ENCODE results near the gene JPH4.
A peak's percentile ranks its signal among the peaks of the same experiment; 100 is the strongest.

JPH4 gene

DNA sequence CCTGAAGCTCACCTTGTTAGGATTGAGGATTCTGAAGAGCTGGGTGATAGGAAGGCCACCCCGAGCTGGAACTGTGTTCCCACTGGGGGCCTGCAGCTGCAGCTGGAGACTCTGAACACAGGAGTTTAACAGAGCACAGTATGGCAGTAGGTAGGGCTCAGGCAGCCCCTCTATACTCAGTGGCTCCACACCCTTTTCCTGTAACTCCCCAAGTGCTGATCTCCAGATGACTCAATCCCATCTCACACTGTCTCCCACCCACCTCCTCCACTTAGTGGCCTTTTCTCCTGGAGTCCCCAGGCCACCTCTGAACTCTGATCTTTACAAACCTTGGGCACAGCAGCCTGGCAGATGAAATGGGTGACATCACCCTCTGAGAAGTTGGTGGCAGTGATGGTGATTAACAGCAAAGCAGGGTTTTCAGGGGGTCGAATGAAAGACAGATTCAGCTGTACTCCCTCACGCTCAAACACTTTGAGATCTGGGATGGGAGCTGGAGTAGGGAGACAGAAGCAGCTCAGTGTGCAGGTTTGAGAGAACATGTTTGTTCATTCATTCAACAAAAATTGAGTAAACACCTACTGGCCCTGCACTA lies 18.6 kb downstream of the JPH4 start:
- no peak for DNase-seq
- Mint-ChIP-seq H3K27ac (no peak overlapping the region), H3K9me3 (no peaks in the 10 kb centered on the region), H3K27me3 (ENCODE audit: low read depth, poor library complexity) (peaks cover 5% of the 10 kb centered on the region), H3K36me3 (ENCODE audit: low read depth) (peaks cover 27% of the 10 kb centered on the region), H3K4me3 (no peak overlapping the region), H3K4me1 (peaks cover 29% of the 10 kb centered on the region)
- TF ChIP-seq, protein P1, sequence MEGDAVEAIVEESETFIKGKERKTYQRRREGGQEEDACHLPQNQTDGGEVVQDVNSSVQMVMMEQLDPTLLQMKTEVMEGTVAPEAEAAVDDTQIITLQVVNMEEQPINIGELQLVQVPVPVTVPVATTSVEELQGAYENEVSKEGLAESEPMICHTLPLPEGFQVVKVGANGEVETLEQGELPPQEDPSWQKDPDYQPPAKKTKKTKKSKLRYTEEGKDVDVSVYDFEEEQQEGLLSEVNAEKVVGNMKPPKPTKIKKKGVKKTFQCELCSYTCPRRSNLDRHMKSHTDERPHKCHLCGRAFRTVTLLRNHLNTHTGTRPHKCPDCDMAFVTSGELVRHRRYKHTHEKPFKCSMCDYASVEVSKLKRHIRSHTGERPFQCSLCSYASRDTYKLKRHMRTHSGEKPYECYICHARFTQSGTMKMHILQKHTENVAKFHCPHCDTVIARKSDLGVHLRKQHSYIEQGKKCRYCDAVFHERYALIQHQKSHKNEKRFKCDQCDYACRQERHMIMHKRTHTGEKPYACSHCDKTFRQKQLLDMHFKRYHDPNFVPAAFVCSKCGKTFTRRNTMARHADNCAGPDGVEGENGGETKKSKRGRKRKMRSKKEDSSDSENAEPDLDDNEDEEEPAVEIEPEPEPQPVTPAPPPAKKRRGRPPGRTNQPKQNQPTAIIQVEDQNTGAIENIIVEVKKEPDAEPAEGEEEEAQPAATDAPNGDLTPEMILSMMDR (IDR thresholded peaks at IDR 0.05), result no peak

DNA sequence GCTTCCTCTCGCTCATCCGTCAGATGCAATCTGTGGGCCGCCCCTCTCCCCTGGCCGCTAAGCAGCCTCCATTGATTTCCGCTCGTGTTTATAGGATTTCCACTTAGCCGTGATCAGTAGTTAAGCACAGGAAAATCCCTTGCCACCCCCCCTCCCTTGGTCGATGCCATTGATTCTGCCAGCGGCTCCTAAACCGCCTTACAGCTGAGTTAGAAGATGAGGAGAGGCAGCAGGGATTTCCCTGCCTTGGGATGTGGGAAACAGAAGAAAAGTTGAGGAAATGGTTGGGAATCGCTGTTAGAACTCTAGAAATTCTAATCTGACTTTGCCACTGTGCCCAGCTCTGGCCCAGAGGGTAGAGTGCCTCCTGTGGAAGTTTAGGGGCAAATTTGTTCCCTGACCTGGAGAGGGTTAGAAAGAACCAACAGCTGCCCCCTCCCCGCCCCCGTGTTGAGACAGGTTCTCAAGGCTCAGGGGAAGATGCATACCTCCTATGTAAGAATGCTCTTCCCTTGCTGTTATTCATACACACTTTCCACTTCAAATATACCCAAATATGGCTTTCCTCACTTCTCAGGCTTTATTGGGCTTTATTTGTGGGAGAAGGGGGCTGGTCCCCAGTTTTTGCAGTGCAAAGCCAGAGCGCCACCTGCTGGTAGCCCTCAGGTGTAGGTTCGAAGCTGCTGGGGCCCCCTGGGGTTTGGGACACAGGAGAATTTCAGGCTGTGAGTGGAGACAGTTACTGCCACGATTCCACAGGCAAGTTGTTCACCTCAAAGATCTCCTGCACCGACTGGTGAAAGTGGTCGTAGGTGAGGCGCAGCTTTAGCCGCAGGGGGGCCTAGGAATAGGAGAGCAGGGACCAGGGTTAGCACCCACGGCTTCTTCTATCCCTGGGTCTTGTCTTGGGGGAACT lies 19.3 kb downstream of the JPH4 start:
- Mint-ChIP-seq H3K9me3 (no peaks in the 10 kb centered on the region), H3K36me3 (ENCODE audit: low read depth) (peaks cover 25% of the 10 kb centered on the region), H3K4me1 (peaks cover 29% of the 10 kb centered on the region), H3K4me3 (no peak overlapping the region), H3K27me3 (ENCODE audit: low read depth, poor library complexity) (peaks cover 8% of the 10 kb centered on the region), H3K27ac (no peak overlapping the region)
- peak; percentile 84 for DNase-seq
- TF ChIP-seq, protein P1 (IDR thresholded peaks at IDR 0.05), result peak; percentile 91

DNA sequence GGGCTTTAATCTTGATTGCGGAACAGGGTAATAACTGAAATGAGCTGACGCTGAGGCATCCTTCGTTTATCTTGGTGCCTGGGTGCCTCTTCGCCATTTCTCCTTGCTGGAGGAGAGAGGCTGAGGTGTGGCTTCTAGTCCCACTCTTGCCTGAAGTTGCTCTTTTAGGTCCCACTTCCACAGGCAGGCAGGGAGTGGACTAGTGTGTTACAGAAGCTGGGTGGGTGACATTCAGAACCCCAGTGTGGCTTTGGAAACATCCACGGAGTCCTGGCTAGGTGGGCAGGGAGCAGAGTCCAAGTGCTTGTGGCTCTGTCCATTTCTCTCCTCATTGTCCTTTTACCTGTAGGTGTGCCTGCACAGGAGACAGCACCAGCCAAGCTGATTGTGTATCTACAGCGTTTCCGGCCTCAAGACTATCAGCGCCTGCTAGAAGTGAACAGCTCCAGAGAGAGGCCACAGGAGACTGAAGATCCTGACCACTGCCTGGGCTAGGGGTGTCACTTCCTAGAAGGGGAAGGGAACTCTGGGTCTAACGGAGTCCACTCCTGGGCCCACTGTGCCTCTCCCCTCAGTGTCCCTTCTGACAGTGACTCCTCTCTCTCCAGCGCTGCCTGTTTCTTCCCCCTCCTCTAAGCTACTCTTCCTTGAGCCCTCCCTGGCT lies 20.1 kb downstream of the JPH4 start:
- Mint-ChIP-seq H3K36me3 (ENCODE audit: low read depth) (peaks cover 21% of the 10 kb centered on the region), H3K4me1 (peaks cover 29% of the 10 kb centered on the region), H3K4me3 (no peak overlapping the region), H3K27ac (no peak overlapping the region), H3K27me3 (ENCODE audit: low read depth, poor library complexity) (peaks cover 8% of the 10 kb centered on the region), H3K9me3 (no peaks in the 10 kb centered on the region)
- no peak for DNase-seq
- TF ChIP-seq, protein P1 (IDR thresholded peaks at IDR 0.05), result no peak

DNA sequence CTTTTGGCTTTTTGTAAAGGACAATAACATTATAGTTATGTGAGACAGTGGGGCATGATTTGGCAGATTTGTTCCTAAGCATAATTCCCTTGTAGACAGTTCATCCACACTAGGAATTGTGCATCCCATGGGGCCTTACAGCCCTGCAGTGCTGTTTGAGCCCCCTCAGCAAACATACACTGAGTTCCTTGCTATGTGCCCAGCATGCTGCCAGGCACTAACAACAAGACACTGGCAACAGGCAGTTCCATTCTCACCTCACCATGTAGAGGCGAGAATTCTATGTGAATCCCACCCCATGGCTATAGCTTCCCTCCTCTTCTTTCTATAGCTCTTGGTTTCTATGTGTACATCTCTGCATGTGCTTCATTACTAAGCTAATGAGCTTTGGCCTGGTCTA lies 20.6 kb downstream of the JPH4 start:
- no peak overlapping the region for H3K27ac Mint-ChIP-seq
- peaks cover 29% of the 10 kb centered on the region for H3K4me1 Mint-ChIP-seq
- H3K27me3 Mint-ChIP-seq (ENCODE audit: low read depth, poor library complexity), result peaks cover 8% of the 10 kb centered on the region

DNA sequence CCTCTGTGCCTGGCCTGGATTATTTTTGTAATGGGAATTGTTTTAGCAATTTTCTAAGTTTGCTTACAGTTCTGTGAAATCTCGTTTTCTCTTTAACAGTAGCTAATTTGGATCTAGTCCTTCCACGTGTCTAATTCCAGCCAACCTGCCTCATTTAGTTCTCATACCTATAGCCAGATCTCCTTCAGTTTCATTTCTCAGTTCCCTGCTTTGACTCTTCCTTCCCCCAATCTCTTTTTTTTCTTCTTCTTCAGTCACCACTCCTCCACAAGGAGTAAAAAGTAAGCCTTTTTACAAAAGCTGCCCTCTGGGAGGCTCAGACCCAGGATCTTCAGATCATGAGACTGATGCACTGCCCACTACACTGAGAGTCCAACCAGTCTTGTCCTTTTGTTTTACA lies 21.1 kb downstream of the JPH4 start:
- peak overlapping the region; percentile 74 for H3K4me3 Mint-ChIP-seq
- no peak for DNase-seq
- TF ChIP-seq, protein P1 (IDR thresholded peaks at IDR 0.05), result no peak
- no peaks in the 10 kb centered on the region for H3K9me3 Mint-ChIP-seq
- no peak overlapping the region for H3K27ac Mint-ChIP-seq
- H3K4me1 Mint-ChIP-seq, result peaks cover 29% of the 10 kb centered on the region
- H3K36me3 Mint-ChIP-seq (ENCODE audit: low read depth), result peaks cover 16% of the 10 kb centered on the region
- H3K27me3 Mint-ChIP-seq (ENCODE audit: low read depth, poor library complexity), result peaks cover 8% of the 10 kb centered on the region

More for the DNA sequence above, 20.6 kb downstream of the JPH4 start:
- no peak for DNase-seq
- no peaks in the 10 kb centered on the region for H3K9me3 Mint-ChIP-seq
- peaks cover 18% of the 10 kb centered on the region for H3K36me3 Mint-ChIP-seq (ENCODE audit: low read depth)
- TF ChIP-seq, protein P1 (IDR thresholded peaks at IDR 0.05), result no peak
- H3K4me3 Mint-ChIP-seq, result peak overlapping the region; percentile 74

Data from nephron progenitor cell (in vitro differentiated cells).